ENCODE data around the gene ROBO1. TPM values are rescaled to one million over a fixed set of nuclear protein-coding genes. Genes with fewer than 3 reads are reported as not detected.

Gene ROBO1
- polyA plus RNA-seq, 1 donor (not counting 4 experiments of a cell fraction or from before 2014, with no cell fraction given): 27.1 TPM

- Histone ChIP-seq H3K4me3 (ENCODE audit: control insufficient read depth in 2 of 3, extremely low read depth in 1 of 3, insufficient read depth in 2 of 3, low read depth in 1 of 3, low read length in 3 of 3) (no peak overlapping the region), H3K4me2 (ENCODE audit: control insufficient read depth, extremely low read depth, insufficient read depth, low read depth, low read length) (no peak overlapping the region), H3K9ac (ENCODE audit: control insufficient read depth, extremely low read depth, insufficient read depth, low read length) (no peak overlapping the region), H3K9me3 (ENCODE audit: control insufficient read depth, low read depth, low read length) (no peaks in the 10 kb centered on the region), H3K79me2 (ENCODE audit: control insufficient read depth, insufficient read depth, low read length) (no peaks in the 10 kb centered on the region), H2AFZ (ENCODE audit: control insufficient read depth, low read length) (no peak overlapping the region), H3K4me1 (ENCODE audit: control insufficient read depth, extremely low read depth, insufficient read depth, low read length) (no peaks in the 10 kb centered on the region), H3K27me3 (ENCODE audit: control insufficient read depth, extremely low read depth, insufficient read depth, low read length) (no peaks in the 10 kb centered on the region), H3K36me3 (ENCODE audit: control insufficient read depth in 2 of 2, extremely low read depth in 1 of 2, insufficient read depth in 2 of 2, low read length in 2 of 2) (no peaks in the 10 kb centered on the region), H3K9me1 (ENCODE audit: control insufficient read depth, extremely low read depth, insufficient read depth, low read length) (no peaks in the 10 kb centered on the region), H3K27ac (ENCODE audit: control insufficient read depth, insufficient read depth, low read length) (no peak overlapping the region), H4K20me1 (ENCODE audit: control insufficient read depth, extremely low read depth, insufficient read depth, low read length) (no peaks in the 10 kb centered on the region)
- TF ChIP-seq CTCF (optimal IDR thresholded peaks at IDR 0.05 in 1 of 3, IDR thresholded peaks at IDR 0.05 in 1 of 3, conservative IDR thresholded peaks at IDR 0.05 in 1 of 3; ENCODE audit: extremely low read depth in 1 of 3, insufficient read depth in 2 of 3, low read length in 3 of 3): no peak
- TF ChIP-seq EZH2 (IDR thresholded peaks at IDR 0.05; ENCODE audit: low read length): no peak
- FAIRE-seq (no peak), DNase-seq (ENCODE audit: low read depth, low spot score) (no peak)
- dilution Hi-C loops (cut with MboI; ENCODE audit: extremely low pct_ligation_motif_present, low sequenced_read_pairs): no loop called here
These were observed 512.1 kb downstream of the ROBO1 start for GRCh38 chr3:79255702-79256101.

GRCh38 chr3:79255292-79255691 lies 512.5 kb downstream of the ROBO1 start:
- Histone ChIP-seq H3K9me1 (ENCODE audit: control insufficient read depth, extremely low read depth, insufficient read depth, low read length) (no peaks in the 10 kb centered on the region), H3K4me3 (ENCODE audit: control insufficient read depth in 2 of 3, extremely low read depth in 1 of 3, insufficient read depth in 2 of 3, low read depth in 1 of 3, low read length in 3 of 3) (no peak overlapping the region), H3K4me2 (ENCODE audit: control insufficient read depth, extremely low read depth, insufficient read depth, low read depth, low read length) (no peak overlapping the region), H3K4me1 (ENCODE audit: control insufficient read depth, extremely low read depth, insufficient read depth, low read length) (no peaks in the 10 kb centered on the region), H3K36me3 (ENCODE audit: control insufficient read depth in 2 of 2, extremely low read depth in 1 of 2, insufficient read depth in 2 of 2, low read length in 2 of 2) (no peaks in the 10 kb centered on the region), H3K79me2 (ENCODE audit: control insufficient read depth, insufficient read depth, low read length) (no peaks in the 10 kb centered on the region), H3K9me3 (ENCODE audit: control insufficient read depth, low read depth, low read length) (no peaks in the 10 kb centered on the region), H3K9ac (ENCODE audit: control insufficient read depth, extremely low read depth, insufficient read depth, low read length) (no peak overlapping the region), H3K27ac (ENCODE audit: control insufficient read depth, insufficient read depth, low read length) (no peak overlapping the region), H2AFZ (ENCODE audit: control insufficient read depth, low read length) (no peak overlapping the region), H3K27me3 (ENCODE audit: control insufficient read depth, extremely low read depth, insufficient read depth, low read length) (no peaks in the 10 kb centered on the region), H4K20me1 (ENCODE audit: control insufficient read depth, extremely low read depth, insufficient read depth, low read length) (no peaks in the 10 kb centered on the region)
- FAIRE-seq (no peak), DNase-seq (ENCODE audit: low read depth, low spot score) (no peak)
- dilution Hi-C loops (cut with MboI; ENCODE audit: extremely low pct_ligation_motif_present, low sequenced_read_pairs): no loop called here
- TF ChIP-seq CTCF (optimal IDR thresholded peaks at IDR 0.05 in 1 of 3, IDR thresholded peaks at IDR 0.05 in 1 of 3, conservative IDR thresholded peaks at IDR 0.05 in 1 of 3; ENCODE audit: extremely low read depth in 1 of 3, insufficient read depth in 2 of 3, low read length in 3 of 3) (no peak), EZH2 (IDR thresholded peaks at IDR 0.05; ENCODE audit: low read length) (no peak)
